A673 (cell line): ENCODE data around the gene RGS7. TPM values are rescaled to one million over a fixed set of nuclear protein-coding genes. Genes with fewer than 3 reads are reported as not detected.

Experiments
- BruUV-seq: library from RNA; stranded (reverse); fragments of 400-500 nt; replicated peaks from 2 replicates; lab custom pipeline; 2021; lab: Mats Ljungman, UMichigan
- CTCF ChIA-PET: fragments of 300-600 bp; sonication (Branson Sonifier 250); formaldehyde crosslinking; loops from one replicate; lab custom pipeline; 2022; ENCODE audit warnings: antibody characterized with exemption; lab: Charles Lee
- POLR2A ChIA-PET: fragments of 300-600 bp; sonication (Branson Sonifier 250); formaldehyde crosslinking; loops from one replicate; lab custom pipeline; 2022; ENCODE audit warnings: antibody characterized with exemption; ENCODE audit not compliant: low non-redundant PET; lab: Charles Lee
- DNase-seq: peaks from one replicate; pipeline ENCODE4 v3.0.0-alpha.2; 2015; ENCODE audit warnings: low spot score
- H3K27ac ChIP-seq: fragments of 200-600 bp; sonication (generic); 2 replicates; pipeline ENCODE4 v1.5.1; 2016; ENCODE audit warnings: mixed run types, low read depth, mild to moderate bottlenecking, mixed read lengths, antibody characterized with exemption, low read length; ENCODE audit not compliant: poor library complexity, severe bottlenecking
- H3K27me3 ChIP-seq: fragments of 200-600 bp; sonication (generic); replicated peaks from 2 replicates; pipeline ENCODE4 v1.6.1; 2017; ENCODE audit warnings: mixed run types, low read depth, mild to moderate bottlenecking, mixed read lengths, antibody characterized with exemption, low read length; ENCODE audit not compliant: insufficient read depth, poor library complexity
- H3K36me3 ChIP-seq: fragments of 200-600 bp; sonication (generic); 2 replicates; pipeline ENCODE4 v1.6.1; 2016; ENCODE audit warnings: mixed run types, mild to moderate bottlenecking, mixed read lengths, antibody characterized with exemption, low read length; ENCODE audit not compliant: insufficient read depth, poor library complexity, severe bottlenecking
- H3K4me1 ChIP-seq: fragments of 200-600 bp; sonication (generic); 2 replicates; pipeline ENCODE4 v1.6.1; 2017; ENCODE audit warnings: mixed run types, mild to moderate bottlenecking, mixed read lengths, antibody characterized with exemption, low read length; ENCODE audit not compliant: insufficient read depth, poor library complexity, severe bottlenecking
- H3K4me3 ChIP-seq: fragments of 200-600 bp; sonication (generic); 2 replicates; pipeline ENCODE4 v1.5.1; 2016; ENCODE audit warnings: low read depth, mixed run types, mild to moderate bottlenecking, mixed read lengths, low read length; ENCODE audit not compliant: poor library complexity, severe bottlenecking
- H3K9me3 ChIP-seq: fragments of 200-600 bp; sonication (generic); 2 replicates; pipeline ENCODE4 v1.6.1; 2016; ENCODE audit warnings: mixed run types, low read depth, mild to moderate bottlenecking, mixed read lengths, antibody characterized with exemption, low read length; ENCODE audit not compliant: poor library complexity, severe bottlenecking
- CTCF ChIP-seq: fragments of 300-800, 200-600 bp; sonication (generic); conservative IDR thresholded peaks from 2 replicates; pipeline ENCODE4 v1.5.1; 2017; ENCODE audit warnings: low read depth, mild to moderate bottlenecking, antibody characterized with exemption, low read length, moderate library complexity, mixed read lengths
- EZH2 ChIP-seq: fragments of 200-600 bp; sonication (generic); IDR thresholded peaks from 2 replicates; pipeline ENCODE4 v1.6.1; 2017; ENCODE audit warnings: borderline replicate concordance, low read depth, mild to moderate bottlenecking, mixed read lengths, antibody characterized with exemption, low read length; ENCODE audit not compliant: poor library complexity, severe bottlenecking
- intact Hi-C: fragments of 100-400 bp; cut with micrococcal nuclease; formaldehyde crosslinking; loops from one replicate; pipeline ENCODE4 v1.10.0; 2022; ENCODE audit not compliant: unreplicated experiment
- total RNA-seq: library from RNA; stranded (reverse); gene quantifications from 2 replicates; pipeline ENCODE4 v1.2.3, GENCODE V29; 2021

The RGS7 gene
- total RNA-seq, 1 experiment from 2014 or later: not detected

DNA sequence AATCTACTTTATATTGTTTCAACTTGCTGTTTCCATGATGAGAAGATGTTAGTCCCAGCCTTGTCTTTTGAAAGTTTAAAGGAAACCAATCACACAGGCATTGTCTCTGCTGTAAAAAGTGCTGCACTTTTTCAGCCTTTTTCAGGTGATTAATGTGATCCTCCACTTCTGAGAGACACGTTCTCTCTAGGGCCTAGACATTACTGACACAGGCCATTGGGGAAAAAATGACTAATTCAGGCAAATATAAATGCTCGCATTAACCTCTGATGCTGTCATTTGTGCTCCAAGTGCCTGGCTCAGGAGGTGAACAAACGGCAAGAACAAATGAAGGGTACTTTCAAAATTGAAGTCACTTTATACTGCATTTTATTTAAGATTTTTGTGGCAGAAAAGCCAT, 32.4 kb upstream of the RGS7 start:
- no peak overlapping the region for H3K4me3 ChIP-seq
- intact Hi-C loops: no loop called here
- H3K4me1 ChIP-seq: no peaks in the 10 kb centered on the region
- no TSS peak for BruUV-seq
- CTCF ChIA-PET: no interaction called here
- no peaks in the 10 kb centered on the region for H3K9me3 ChIP-seq
- no peaks in the 10 kb centered on the region for H3K36me3 ChIP-seq
- H3K27ac ChIP-seq: no peak overlapping the region
- no peaks in the 10 kb centered on the region for H3K27me3 ChIP-seq
- TF ChIP-seq CTCF: no peak
- no peak for TF ChIP-seq EZH2
- no peak for DNase-seq
- POLR2A ChIA-PET: no interaction called here

DNA sequence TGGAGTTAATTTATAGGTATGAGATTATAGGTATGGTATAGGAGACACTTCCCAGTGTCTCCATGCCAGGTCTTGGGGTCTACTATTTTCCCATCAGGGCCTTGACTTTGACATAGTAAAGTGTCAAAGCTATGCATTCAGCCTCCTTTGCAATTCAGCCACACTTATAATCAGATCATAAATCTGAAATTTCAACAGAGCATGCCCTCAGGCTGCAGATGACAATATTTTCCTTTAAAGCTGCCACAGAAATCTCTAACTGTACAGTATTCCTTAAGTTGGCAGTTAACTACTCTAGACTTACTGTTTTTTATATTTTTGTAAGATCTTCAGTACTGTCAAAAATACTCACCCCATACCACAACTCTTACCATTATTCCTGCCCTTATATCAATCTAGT, 30.2 kb upstream of the RGS7 start:
- no peaks in the 10 kb centered on the region for H3K36me3 ChIP-seq
- CTCF ChIA-PET: no interaction called here
- DNase-seq: no peak
- H3K27ac ChIP-seq: no peak overlapping the region
- no peaks in the 10 kb centered on the region for H3K9me3 ChIP-seq
- no peaks in the 10 kb centered on the region for H3K27me3 ChIP-seq
- no TSS peak for BruUV-seq
- POLR2A ChIA-PET: no interaction called here
- no peak for TF ChIP-seq CTCF
- TF ChIP-seq EZH2: no peak
- H3K4me1 ChIP-seq: no peaks in the 10 kb centered on the region
- intact Hi-C loops: no loop called here
- no peak overlapping the region for H3K4me3 ChIP-seq

DNA sequence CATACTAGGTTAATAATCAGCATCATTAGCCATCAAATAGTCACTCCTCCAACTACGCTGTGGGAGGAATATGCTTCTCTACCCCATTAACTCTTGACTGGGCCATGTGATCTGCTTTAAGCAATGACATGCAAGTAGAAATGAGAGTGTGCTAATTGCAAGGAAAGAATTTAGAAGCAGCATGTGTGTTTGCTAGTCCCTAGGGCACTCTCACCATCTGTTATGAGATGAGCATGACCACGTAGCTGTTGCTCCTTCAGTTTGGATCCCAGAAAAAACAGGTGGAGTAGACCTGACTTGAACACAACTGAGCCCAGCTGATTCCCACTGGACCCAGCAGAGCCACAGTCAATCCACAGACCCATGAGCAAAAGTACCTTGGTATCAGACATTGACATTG, 19.7 kb upstream of the RGS7 start:
- no peak overlapping the region for H3K27ac ChIP-seq
- no TSS peak for BruUV-seq
- H3K4me3 ChIP-seq: no peak overlapping the region
- H3K4me1 ChIP-seq: no peaks in the 10 kb centered on the region
- intact Hi-C loops: no loop called here
- H3K9me3 ChIP-seq: no peaks in the 10 kb centered on the region
- DNase-seq: no peak
- CTCF ChIA-PET: no interaction called here
- POLR2A ChIA-PET: no interaction called here
- H3K27me3 ChIP-seq: peaks cover 2% of the 10 kb centered on the region
- TF ChIP-seq EZH2 (no peak), CTCF (no peak)
- H3K36me3 ChIP-seq: no peaks in the 10 kb centered on the region
